Upper lobe of right lung (tissue), 1 donor: ENCODE data around the gene NEDD4L. TPM values are rescaled to one million over a fixed set of nuclear protein-coding genes. Genes with fewer than 3 reads are reported as not detected.

Source experiments
- ATAC-seq: fragments of 200-7000 bp; cut with Tn5 transposase; one replicate; pipeline ENCODE4 v1.9.1; 2020; ENCODE audit warnings: mild to moderate bottlenecking, moderate library complexity
- DNase-seq: peaks from one replicate; pipeline ENCODE4 v3.0.0-alpha.2; 2020
- H3K27ac ChIP-seq: fragments of 200-600 bp; one replicate; pipeline ENCODE4 v1.8.0; 2022
- H3K27me3 ChIP-seq: fragments of 200-600 bp; one replicate; pipeline ENCODE4 v1.8.0; 2022; ENCODE audit warnings: mild to moderate bottlenecking
- H3K36me3 ChIP-seq: fragments of 200-600 bp; one replicate; pipeline ENCODE4 v1.8.0; 2022
- H3K4me1 ChIP-seq: fragments of 200-600 bp; one replicate; pipeline ENCODE4 v1.8.0; 2022
- H3K4me3 ChIP-seq: fragments of 200-600 bp; one replicate; pipeline ENCODE4 v1.8.0; 2022; ENCODE audit warnings: mild to moderate bottlenecking
- H3K9me3 ChIP-seq: fragments of 200-600 bp; one replicate; pipeline ENCODE4 v1.8.0; 2022
- CTCF ChIP-seq: fragments of 200-600 bp; IDR thresholded peaks from one replicate; pipeline ENCODE4 v1.8.0; 2022; ENCODE audit warnings: antibody characterized with exemption
- intact Hi-C: fragments of 100-400 bp; cut with DNase I; formaldehyde crosslinking; loops from one replicate; pipeline ENCODE4 v1.11.0; 2022
- total RNA-seq: library from RNA; stranded (reverse); fragmentation: NEBNext Ultra II Directional; extraction: Animal tissue kit (Norgen Biotek cat#: 25700); gene quantifications from one replicate; pipeline ENCODE4 v1.2.1, GENCODE V29; 2021
- donor health status: DM: no; HTN: yes; CAD: no; lungs with severe emphysema.

Gene NEDD4L
- total RNA-seq, 1 donor from 2014 or later, result 192 TPM

GRCh38 chr18:58386780-58387179 is 342.8 kb downstream of the NEDD4L start:
- H3K9me3 ChIP-seq, result no peaks in the 10 kb centered on the region
- intact Hi-C loops, result no loop called here
- no peak for DNase-seq
- TF ChIP-seq CTCF, result no peak
- H3K4me1 ChIP-seq, result no peaks in the 10 kb centered on the region
- H3K36me3 ChIP-seq, result peaks cover 68% of the 10 kb centered on the region
- H3K4me3 ChIP-seq, result no peak overlapping the region
- no peaks in the 10 kb centered on the region for H3K27me3 ChIP-seq
- H3K27ac ChIP-seq, result no peak overlapping the region
- no peak for ATAC-seq

- Histone ChIP-seq H3K27ac (no peak overlapping the region), H3K4me3 (no peak overlapping the region), H3K27me3 (no peaks in the 10 kb centered on the region), H3K4me1 (no peaks in the 10 kb centered on the region), H3K36me3 (peaks cover 71% of the 10 kb centered on the region), H3K9me3 (no peaks in the 10 kb centered on the region)
- intact Hi-C loops, result no loop called here
- DNase-seq, result no peak
- TF ChIP-seq CTCF, result no peak
- ATAC-seq, result no peak
Observed at GRCh38 chr18:58387716-58388115, 343.7 kb downstream of the NEDD4L start.

- Histone ChIP-seq H3K27me3 (no peaks in the 10 kb centered on the region), H3K4me3 (no peak overlapping the region), H3K36me3 (peaks cover 62% of the 10 kb centered on the region), H3K9me3 (no peaks in the 10 kb centered on the region), H3K27ac (no peak overlapping the region), H3K4me1 (no peaks in the 10 kb centered on the region)
- intact Hi-C loops, result no loop called here
- TF ChIP-seq CTCF, result no peak
- no peak for DNase-seq
- no peak for ATAC-seq
Observed at GRCh38 chr18:58388736-58389135, 344.7 kb downstream of the NEDD4L start.

GRCh38 chr18:58389745-58390144 is 345.7 kb downstream of the NEDD4L start:
- no peak for TF ChIP-seq CTCF
- intact Hi-C loops, result no loop called here
- Histone ChIP-seq H3K27me3 (no peaks in the 10 kb centered on the region), H3K4me3 (no peak overlapping the region), H3K36me3 (peaks cover 63% of the 10 kb centered on the region), H3K4me1 (no peaks in the 10 kb centered on the region), H3K27ac (no peak overlapping the region), H3K9me3 (no peaks in the 10 kb centered on the region)
- DNase-seq, result no peak
- ATAC-seq, result no peak

- H3K4me1 ChIP-seq, result no peaks in the 10 kb centered on the region
- H3K27me3 ChIP-seq, result no peaks in the 10 kb centered on the region
- H3K27ac ChIP-seq, result no peak overlapping the region
- no peak for TF ChIP-seq CTCF
- intact Hi-C loops, result no loop called here
- peaks cover 63% of the 10 kb centered on the region for H3K36me3 ChIP-seq
- H3K9me3 ChIP-seq, result no peaks in the 10 kb centered on the region
- DNase-seq (no peak), ATAC-seq (no peak)
- no peak overlapping the region for H3K4me3 ChIP-seq
Observed at GRCh38 chr18:58390399-58390798, 346.4 kb downstream of the NEDD4L start.

- intact Hi-C loops, result no loop called here
- no peak for TF ChIP-seq CTCF
- no peaks in the 10 kb centered on the region for H3K4me1 ChIP-seq
- ATAC-seq (no peak), DNase-seq (no peak)
- no peak overlapping the region for H3K4me3 ChIP-seq
- no peaks in the 10 kb centered on the region for H3K9me3 ChIP-seq
- peaks cover 68% of the 10 kb centered on the region for H3K36me3 ChIP-seq
- H3K27me3 ChIP-seq, result no peaks in the 10 kb centered on the region
- H3K27ac ChIP-seq, result no peak overlapping the region
Observed at GRCh38 chr18:58391231-58391825, 347.3 kb downstream of the NEDD4L start.
